Breast epithelium (tissue), 3 donors: ENCODE data around the gene CRY2.

Experiments used
- POLR2A ChIP-seq: fragments of 450-650 bp; IDR thresholded peaks from one replicate; pipeline ENCODE4 v1.6.1; 2016; ENCODE audit warnings: antibody characterized with exemption, mild to moderate bottlenecking, moderate library complexity
- POLR2AphosphoS5 ChIP-seq, 3 donors: sonication (generic); formaldehyde crosslinking; IDR thresholded peaks; one replicate each; pipeline ENCODE4 v1.6.1; 2017; ENCODE audit warnings: antibody characterized with exemption in 3 of 3
- TF ChIP-seq, protein P1 (sequence below), 3 donors: fragments of 450-650 bp; IDR thresholded peaks; one replicate each; pipeline ENCODE4 v1.5.1; 2016 to 2017; ENCODE audit warnings: antibody characterized with exemption in 3 of 3, mild to moderate bottlenecking in 3 of 3, moderate library complexity in 3 of 3

DNA sequence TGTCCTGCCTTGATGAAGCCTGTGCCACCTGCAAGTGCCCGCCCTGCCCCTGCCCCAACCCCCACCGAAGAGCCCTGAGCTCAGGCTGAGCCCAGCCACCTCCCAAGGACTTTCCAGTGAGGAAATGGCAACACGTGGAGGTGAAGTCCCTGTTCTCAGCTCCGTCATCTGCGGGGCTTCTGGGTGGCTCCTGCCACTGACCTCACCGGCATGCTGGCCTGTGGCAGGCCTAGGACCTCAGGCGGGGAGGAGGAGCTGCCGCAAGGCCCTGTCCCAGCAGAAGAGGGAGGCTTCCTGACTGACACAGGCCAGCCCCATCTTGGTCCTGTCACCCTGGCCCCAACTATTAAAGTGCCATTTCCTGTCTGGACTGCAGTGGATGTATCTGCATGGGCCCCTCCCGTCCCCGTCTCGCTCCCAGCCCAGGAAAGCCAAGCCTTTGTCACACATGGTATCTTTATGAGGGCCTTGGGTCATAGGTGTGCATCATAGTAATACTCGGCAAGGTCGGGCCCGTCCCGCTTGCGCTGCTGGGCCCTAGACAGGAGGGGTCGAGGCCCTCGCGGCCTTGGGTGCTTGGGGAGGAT is 58.9 kb downstream of the CRY2 start:
- TF ChIP-seq POLR2A (no peak), POLR2AphosphoS5 (IDR thresholded peaks at IDR 0.05) (no peak)
- TF ChIP-seq, protein P1, sequence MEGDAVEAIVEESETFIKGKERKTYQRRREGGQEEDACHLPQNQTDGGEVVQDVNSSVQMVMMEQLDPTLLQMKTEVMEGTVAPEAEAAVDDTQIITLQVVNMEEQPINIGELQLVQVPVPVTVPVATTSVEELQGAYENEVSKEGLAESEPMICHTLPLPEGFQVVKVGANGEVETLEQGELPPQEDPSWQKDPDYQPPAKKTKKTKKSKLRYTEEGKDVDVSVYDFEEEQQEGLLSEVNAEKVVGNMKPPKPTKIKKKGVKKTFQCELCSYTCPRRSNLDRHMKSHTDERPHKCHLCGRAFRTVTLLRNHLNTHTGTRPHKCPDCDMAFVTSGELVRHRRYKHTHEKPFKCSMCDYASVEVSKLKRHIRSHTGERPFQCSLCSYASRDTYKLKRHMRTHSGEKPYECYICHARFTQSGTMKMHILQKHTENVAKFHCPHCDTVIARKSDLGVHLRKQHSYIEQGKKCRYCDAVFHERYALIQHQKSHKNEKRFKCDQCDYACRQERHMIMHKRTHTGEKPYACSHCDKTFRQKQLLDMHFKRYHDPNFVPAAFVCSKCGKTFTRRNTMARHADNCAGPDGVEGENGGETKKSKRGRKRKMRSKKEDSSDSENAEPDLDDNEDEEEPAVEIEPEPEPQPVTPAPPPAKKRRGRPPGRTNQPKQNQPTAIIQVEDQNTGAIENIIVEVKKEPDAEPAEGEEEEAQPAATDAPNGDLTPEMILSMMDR (IDR thresholded peaks at IDR 0.05) = no peak
